HG02885 (cell line): ENCODE results near the gene JAZF1.

Source experiments
- ATAC-seq: cut with Tn5 transposase; IDR thresholded peaks from one replicate; pipeline ENCODE4 v1.9.1; 2021; ENCODE audit warnings: mild to moderate bottlenecking; ENCODE audit not compliant: unreplicated experiment, poor library complexity

The JAZF1 gene

GRCh38 chr7:27834179-27834921 is 346.2 kb downstream of the JAZF1 start:
- ATAC-seq, result no peak

GRCh38 chr7:27826357-27826756 is 354.2 kb downstream of the JAZF1 start:
- ATAC-seq, result no peak

GRCh38 chr7:27825891-27826290 is 354.7 kb downstream of the JAZF1 start:
- no peak for ATAC-seq

DNA sequence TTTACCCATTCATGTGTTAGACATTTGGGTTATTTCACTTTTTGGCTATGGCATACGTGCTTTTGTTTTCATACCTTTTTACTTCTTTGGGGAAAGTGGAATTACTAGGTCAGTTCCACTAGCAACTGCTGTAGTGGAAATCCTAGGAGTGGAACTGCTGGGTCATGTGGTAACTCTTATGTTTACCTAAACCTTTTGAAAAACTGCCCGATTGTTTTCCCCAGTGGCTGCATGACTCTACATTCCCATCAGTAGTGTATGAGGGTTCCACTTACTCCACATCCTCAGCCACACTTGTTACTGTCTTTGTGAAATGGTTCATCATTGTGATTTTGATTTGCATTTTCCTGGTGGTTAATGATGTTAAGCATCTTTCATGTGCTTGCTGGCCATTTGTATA is 358.4 kb downstream of the JAZF1 start:
- ATAC-seq, result no peak

DNA sequence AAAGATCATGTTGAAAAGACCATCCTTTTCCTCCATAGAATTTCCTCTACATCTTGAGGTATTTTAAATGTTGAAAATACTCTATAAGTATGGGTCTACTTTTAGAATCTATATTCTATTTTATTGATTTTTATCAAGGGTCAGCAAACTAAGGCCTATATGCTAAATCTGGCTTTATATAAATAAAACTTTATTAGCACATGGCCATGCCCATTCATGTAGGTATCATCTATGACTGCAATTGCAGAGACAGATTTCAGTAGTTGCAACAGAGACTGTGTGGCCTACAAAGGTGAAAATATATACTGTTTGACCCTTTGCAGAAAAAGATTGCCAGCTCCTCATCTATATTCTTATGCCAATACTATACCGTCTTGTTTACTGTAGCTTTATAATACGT is 367.9 kb downstream of the JAZF1 start:
- no peak for ATAC-seq

GRCh38 chr7:27810186-27810585 is 370.4 kb downstream of the JAZF1 start:
- no peak for ATAC-seq

DNA sequence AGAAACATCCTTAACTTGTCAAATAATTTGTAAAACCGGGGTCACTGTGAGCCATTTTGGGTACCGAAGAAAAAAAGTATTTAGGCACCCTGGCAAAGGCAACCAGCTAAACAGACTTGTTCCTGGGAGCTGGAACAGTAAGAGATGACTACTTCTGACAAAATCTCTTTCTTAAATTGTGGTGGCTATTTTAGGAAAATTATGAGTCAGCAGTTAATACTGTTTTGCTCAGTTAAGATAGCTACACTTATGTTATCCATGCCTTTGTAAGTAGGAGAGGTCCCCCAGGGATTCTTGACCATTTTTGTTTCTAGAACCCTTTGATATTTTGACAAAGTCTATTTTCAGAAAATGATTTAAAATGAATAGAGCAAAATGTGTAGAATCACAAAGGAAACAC is 372.0 kb downstream of the JAZF1 start:
- ATAC-seq, result no peak

GRCh38 chr7:27804139-27804538 is 376.5 kb downstream of the JAZF1 start:
- no peak for ATAC-seq

- ATAC-seq, result no peak
Observed at GRCh38 chr7:27802999-27803398, 377.6 kb downstream of the JAZF1 start.

GRCh38 chr7:27799212-27799611 is 381.4 kb downstream of the JAZF1 start:
- no peak for ATAC-seq

DNA sequence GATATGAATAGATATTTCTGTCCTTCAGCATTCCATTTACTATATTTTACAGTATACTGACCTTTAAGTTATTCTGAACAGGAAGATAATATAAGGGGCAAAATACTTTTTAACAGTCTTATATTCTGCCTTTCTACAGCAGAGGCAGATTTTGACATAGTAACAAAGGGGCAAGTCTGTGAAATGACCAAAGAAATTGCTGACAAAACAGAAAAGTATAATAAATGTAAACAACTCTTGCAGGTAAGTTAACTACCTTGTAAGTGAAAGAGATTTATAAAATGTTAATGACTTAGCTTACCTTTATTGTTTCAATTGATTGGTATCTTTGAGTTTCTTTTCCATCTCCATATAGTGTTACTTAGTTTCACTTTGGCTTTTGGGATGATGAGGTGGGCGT is 384.6 kb downstream of the JAZF1 start:
- no peak for ATAC-seq

DNA sequence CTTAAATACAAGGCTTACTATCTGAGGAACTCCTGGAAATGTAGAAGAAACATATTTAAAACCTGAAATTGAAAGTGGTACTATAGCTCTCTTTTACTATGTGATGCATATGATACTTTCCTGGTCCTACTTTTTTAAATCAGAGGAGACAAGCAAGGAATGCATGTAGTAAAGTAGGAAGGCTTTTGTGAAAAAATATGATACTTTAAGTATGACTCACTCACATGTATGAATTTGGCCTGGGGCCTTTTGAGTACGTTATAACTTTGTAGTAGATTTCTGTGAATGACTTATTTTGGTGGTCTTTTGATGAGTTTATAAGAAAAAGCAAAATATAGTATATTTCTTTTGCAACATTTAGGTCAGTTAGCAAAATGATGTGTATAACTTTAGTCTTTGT is 386.8 kb downstream of the JAZF1 start:
- no peak for ATAC-seq

DNA sequence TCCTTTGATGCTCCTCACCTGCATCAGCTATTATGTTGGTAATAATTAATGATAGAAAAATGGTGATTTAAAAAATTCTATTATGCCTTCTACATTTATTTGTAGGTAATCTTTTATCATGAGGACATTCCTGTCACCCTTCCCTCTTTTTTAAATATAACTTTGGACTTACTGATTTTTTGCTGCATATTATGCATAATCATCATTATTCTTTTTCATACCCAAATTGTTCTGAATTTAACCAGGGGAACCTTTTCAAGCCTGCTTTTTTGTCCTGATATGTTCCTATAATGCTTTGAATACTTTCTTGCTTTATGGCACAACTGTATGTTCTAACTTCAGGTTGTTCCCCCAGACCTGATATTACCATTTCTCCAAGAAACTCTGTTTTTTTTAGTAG is 392.2 kb downstream of the JAZF1 start:
- no peak for ATAC-seq

DNA sequence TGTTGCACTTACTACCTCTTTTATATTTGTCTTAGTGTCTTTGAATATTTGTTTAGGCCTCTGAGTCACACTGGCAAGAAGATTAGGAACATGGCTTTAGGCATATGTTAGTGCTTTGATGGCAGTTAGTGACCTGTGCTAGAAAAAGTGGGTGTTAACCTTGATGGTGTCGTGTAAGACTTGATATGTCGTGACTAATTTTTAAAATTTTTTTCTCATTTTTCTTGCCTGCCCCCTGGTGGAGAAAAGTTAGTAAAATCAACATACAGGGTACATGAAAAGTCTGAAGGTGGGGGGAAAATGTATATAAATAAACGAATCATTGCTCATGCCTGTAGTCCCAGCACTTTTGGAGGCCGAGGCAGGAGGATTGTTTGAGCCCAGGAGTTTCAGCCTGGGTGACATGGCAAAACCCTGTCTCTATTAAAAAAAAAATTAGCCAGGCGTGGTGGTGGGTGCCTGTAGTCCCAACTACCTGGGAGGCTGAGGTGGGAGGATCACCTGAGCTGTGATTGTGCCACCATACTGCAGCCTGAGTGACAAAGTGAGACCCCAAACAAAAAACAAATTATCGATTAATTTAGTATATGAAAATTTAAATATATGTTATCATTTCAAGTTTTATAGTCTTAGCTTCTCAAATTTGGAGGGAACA is 396.1 kb downstream of the JAZF1 start:
- no peak for ATAC-seq

- no peak for ATAC-seq
Observed at GRCh38 chr7:27782849-27783248, 397.7 kb downstream of the JAZF1 start.

GRCh38 chr7:27781188-27781587 is 399.4 kb downstream of the JAZF1 start:
- no peak for ATAC-seq
